Neural progenitor cell (in vitro differentiated cells): Measurements from ENCODE around the gene OPCML. TPM values are rescaled to one million over a fixed set of nuclear protein-coding genes. Genes with fewer than 3 reads are reported as not detected.

Experiments used
- DNase-seq: peaks from one replicate; pipeline ENCODE4 v3.0.0-alpha.2; 2016; ENCODE audit warnings: low spot score
- H2AFZ ChIP-seq: fragments of 200-600 bp; sonication (generic); replicated peaks from 2 replicates; pipeline ENCODE4 v1.6.1; 2016; ENCODE audit warnings: antibody characterized with exemption
- H3F3A ChIP-seq: fragments of 200-600 bp; sonication (generic); 2 replicates; pipeline ENCODE4 v1.6.1; 2016; ENCODE audit warnings: antibody characterized with exemption, low read depth
- H3K27ac ChIP-seq: fragments of 200-600 bp; sonication (generic); 2 replicates; pipeline ENCODE4 v1.5.1; 2016; ENCODE audit warnings: mild to moderate bottlenecking
- H3K27me3 ChIP-seq: fragments of 200-600 bp; sonication (generic); 2 replicates; pipeline ENCODE4 v1.6.1; 2016; ENCODE audit warnings: mild to moderate bottlenecking, moderate library complexity
- H3K36me3 ChIP-seq: fragments of 200-600 bp; sonication (generic); 2 replicates; pipeline ENCODE4 v1.5.1; 2016
- H3K4me1 ChIP-seq: fragments of 200-600 bp; sonication (generic); 2 replicates; pipeline ENCODE4 v1.6.1; 2016; ENCODE audit warnings: mixed run types
- H3K4me2 ChIP-seq: fragments of 200-600 bp; sonication (generic); 2 replicates; pipeline ENCODE4 v1.6.1; 2016
- H3K4me3 ChIP-seq: fragments of 200-600 bp; sonication (generic); 2 replicates; pipeline ENCODE4 v1.5.1; 2016
- H3K79me2 ChIP-seq: fragments of 200-600 bp; sonication (generic); 2 replicates; pipeline ENCODE4 v1.6.1; 2016; ENCODE audit warnings: low read depth
- H3K9ac ChIP-seq: fragments of 200-600 bp; sonication (generic); 2 replicates; pipeline ENCODE4 v1.6.1; 2016
- H3K9me3 ChIP-seq: fragments of 200-600 bp; sonication (generic); 2 replicates; pipeline ENCODE4 v1.5.1; 2016; ENCODE audit warnings: low read depth
- H4K20me1 ChIP-seq: fragments of 200-600 bp; sonication (generic); 2 replicates; pipeline ENCODE4 v1.6.1; 2016; ENCODE audit warnings: low read depth
- H3K27ac Mint-ChIP-seq: 3 replicates; pipeline ENCODE4 v1.8.0; 2021; ENCODE audit warnings: mixed read lengths
- H3K27me3 Mint-ChIP-seq: 2 replicates; pipeline ENCODE4 v1.8.0; 2022; ENCODE audit warnings: low read depth, mild to moderate bottlenecking, inconsistent platforms, moderate library complexity, mixed read lengths; ENCODE audit not compliant: insufficient read depth
- H3K36me3 Mint-ChIP-seq: 3 replicates; pipeline ENCODE4 v1.8.0; 2021; ENCODE audit warnings: mixed read lengths
- H3K4me1 Mint-ChIP-seq: 3 replicates; pipeline ENCODE4 v1.8.0; 2021; ENCODE audit warnings: mixed read lengths
- H3K4me3 Mint-ChIP-seq: 3 replicates; pipeline ENCODE4 v1.8.0; 2021; ENCODE audit warnings: mild to moderate bottlenecking, moderate library complexity, mixed read lengths
- H3K9me3 Mint-ChIP-seq: 3 replicates; pipeline ENCODE4 v1.8.0; 2020; ENCODE audit warnings: mixed read lengths
- CTCF ChIP-seq: fragments of 200-600 bp; sonication (generic); IDR thresholded peaks from 2 replicates; pipeline ENCODE4 v1.5.1; 2017; ENCODE audit warnings: antibody characterized with exemption, mild to moderate bottlenecking
- EZH2 ChIP-seq: fragments of 200-600 bp; sonication (generic); IDR thresholded peaks from 2 replicates; pipeline ENCODE4 v1.6.1; 2017; ENCODE audit warnings: antibody characterized with exemption, mild to moderate bottlenecking, moderate library complexity
- EZH2phosphoT487 ChIP-seq: fragments of 200-600 bp; sonication (generic); IDR thresholded peaks from 2 replicates; pipeline ENCODE4 v1.6.1; 2017; ENCODE audit warnings: antibody characterized with exemption
- total RNA-seq: library from RNA; depleted of rRNA; stranded (reverse); fragments of >200 nt; gene quantifications from 2 replicates; pipeline ENCODE4 v1.2.3, GENCODE V29; 2015; ENCODE audit warnings: low replicate concordance

The OPCML gene
- total RNA-seq, 1 donor from 2014 or later = 0.02 TPM

- TF ChIP-seq EZH2phosphoT487 = no peak
- TF ChIP-seq EZH2 = no peak
- no peak for TF ChIP-seq CTCF
- H3K9me3 Mint-ChIP-seq = peaks cover 5% of the 10 kb centered on the region
These were observed 1032.6 kb downstream of the OPCML start for GRCh38 chr11:132499661-132500060.

GRCh38 chr11:132496341-132496740 lies 1036.0 kb downstream of the OPCML start:
- H3K4me1 ChIP-seq = no peaks in the 10 kb centered on the region
- no peaks in the 10 kb centered on the region for H3K9me3 ChIP-seq
- H3K4me2 ChIP-seq = no peak overlapping the region
- no peak overlapping the region for H3K9ac ChIP-seq
- H3K9me3 Mint-ChIP-seq = peaks cover 5% of the 10 kb centered on the region
- H3F3A ChIP-seq = no peaks in the 10 kb centered on the region
- no peaks in the 10 kb centered on the region for H4K20me1 ChIP-seq
- no peaks in the 10 kb centered on the region for H3K36me3 ChIP-seq
- H2AFZ ChIP-seq = no peak overlapping the region
- no peak overlapping the region for H3K27ac ChIP-seq
- H3K4me1 Mint-ChIP-seq = peaks cover 15% of the 10 kb centered on the region
- TF ChIP-seq EZH2 = no peak
- TF ChIP-seq EZH2phosphoT487 = no peak
- no peak for TF ChIP-seq CTCF
- H3K27ac Mint-ChIP-seq = no peak overlapping the region
- H3K36me3 Mint-ChIP-seq = no peaks in the 10 kb centered on the region
- no peaks in the 10 kb centered on the region for H3K27me3 Mint-ChIP-seq
- no peaks in the 10 kb centered on the region for H3K79me2 ChIP-seq
- no peak for DNase-seq
- no peak overlapping the region for H3K4me3 Mint-ChIP-seq
- H3K27me3 ChIP-seq = no peaks in the 10 kb centered on the region
- no peak overlapping the region for H3K4me3 ChIP-seq

More at GRCh38 chr11:132499661-132500060, 1032.6 kb downstream of the OPCML start:
- Mint-ChIP-seq H3K4me1 (peaks cover 9% of the 10 kb centered on the region), H3K36me3 (no peaks in the 10 kb centered on the region), H3K27me3 (peaks cover 5% of the 10 kb centered on the region), H3K4me3 (no peak overlapping the region), H3K27ac (no peak overlapping the region)
- Histone ChIP-seq H3F3A (no peaks in the 10 kb centered on the region), H3K9ac (no peak overlapping the region), H3K4me1 (peaks cover 5% of the 10 kb centered on the region), H3K36me3 (no peaks in the 10 kb centered on the region), H3K9me3 (no peaks in the 10 kb centered on the region), H3K27ac (no peak overlapping the region), H3K27me3 (no peaks in the 10 kb centered on the region), H2AFZ (no peak overlapping the region), H4K20me1 (no peaks in the 10 kb centered on the region), H3K4me3 (no peak overlapping the region), H3K79me2 (no peaks in the 10 kb centered on the region), H3K4me2 (no peak overlapping the region)
- no peak for DNase-seq

- TF ChIP-seq EZH2phosphoT487 (no peak), EZH2 (no peak), CTCF (no peak)
- H3K4me1 Mint-ChIP-seq = peaks cover 15% of the 10 kb centered on the region
- no peaks in the 10 kb centered on the region for H3K4me1 ChIP-seq
- no peaks in the 10 kb centered on the region for H3K27me3 ChIP-seq
- no peak for DNase-seq
- no peak overlapping the region for H3K27ac ChIP-seq
- peaks cover 8% of the 10 kb centered on the region for H3K9me3 Mint-ChIP-seq
- no peaks in the 10 kb centered on the region for H3K36me3 ChIP-seq
- H3K4me3 ChIP-seq = no peak overlapping the region
- H3K4me3 Mint-ChIP-seq = no peak overlapping the region
- no peaks in the 10 kb centered on the region for H3K79me2 ChIP-seq
- no peak overlapping the region for H2AFZ ChIP-seq
- no peaks in the 10 kb centered on the region for H3K9me3 ChIP-seq
- H3K27me3 Mint-ChIP-seq = no peaks in the 10 kb centered on the region
- H3K36me3 Mint-ChIP-seq = peaks cover 2% of the 10 kb centered on the region
- no peak overlapping the region for H3K4me2 ChIP-seq
- H3F3A ChIP-seq = no peaks in the 10 kb centered on the region
- no peaks in the 10 kb centered on the region for H4K20me1 ChIP-seq
- no peak overlapping the region for H3K9ac ChIP-seq
- no peak overlapping the region for H3K27ac Mint-ChIP-seq
These were observed 1038.5 kb downstream of the OPCML start for GRCh38 chr11:132493801-132494200.
